ENCODE measurements around the gene FOXP1.
"Not testable (repeated sequence)": the region's sequence is repeated elsewhere in the genome, so short reads cannot be mapped to it uniquely, and the experiment has no call there.

The FOXP1 gene

GRCh38 chr3:70996082-70996481 lies 587.4 kb downstream of the FOXP1 start:
- no peak for DNase-seq

GRCh38 chr3:70994644-70995043 lies 588.9 kb downstream of the FOXP1 start:
- no peak for DNase-seq

GRCh38 chr3:70992562-70993204 lies 590.8 kb downstream of the FOXP1 start:
- no peak for DNase-seq

GRCh38 chr3:70992131-70992530 lies 591.4 kb downstream of the FOXP1 start:
- DNase-seq, result no peak

- no peak for DNase-seq
Measured at GRCh38 chr3:70990723-70991122, 592.8 kb downstream of the FOXP1 start.

- DNase-seq, result no peak
Measured at GRCh38 chr3:70990185-70990584, 593.3 kb downstream of the FOXP1 start.

- DNase-seq, result no peak
Measured at GRCh38 chr3:70989174-70989573, 594.4 kb downstream of the FOXP1 start.

- no peak for DNase-seq
Measured at GRCh38 chr3:70988111-70988510, 595.4 kb downstream of the FOXP1 start.

- DNase-seq, result no peak
Measured at GRCh38 chr3:70985572-70985971, 598.0 kb downstream of the FOXP1 start.

GRCh38 chr3:70984776-70985482 lies 598.6 kb downstream of the FOXP1 start:
- no peak for DNase-seq

GRCh38 chr3:70982700-70983140 lies 600.8 kb downstream of the FOXP1 start:
- peak in 22 of 58 donors; percentile 2 to 57 (median 20) for DNase-seq

GRCh38 chr3:70982284-70982683 lies 601.2 kb downstream of the FOXP1 start:
- DNase-seq, result no peak

GRCh38 chr3:70981231-70981880 lies 602.2 kb downstream of the FOXP1 start:
- DNase-seq, result peak in 1 of 58 donors; percentile 4

- DNase-seq, result no peak
Measured at GRCh38 chr3:70980646-70981170, 602.8 kb downstream of the FOXP1 start.

- no peak for DNase-seq
Measured at GRCh38 chr3:70979983-70980645, 603.4 kb downstream of the FOXP1 start.

GRCh38 chr3:70977712-70978111 lies 605.8 kb downstream of the FOXP1 start:
- no peak for DNase-seq

- DNase-seq, result not testable (repeated sequence)
Measured at GRCh38 chr3:70975981-70976380, 607.5 kb downstream of the FOXP1 start.

GRCh38 chr3:70974747-70975146 lies 608.8 kb downstream of the FOXP1 start:
- DNase-seq, result no peak

GRCh38 chr3:70973558-70973957 lies 610.0 kb downstream of the FOXP1 start:
- no peak for DNase-seq

GRCh38 chr3:70972855-70973254 lies 610.7 kb downstream of the FOXP1 start:
- no peak for DNase-seq

- DNase-seq, result no peak
Measured at GRCh38 chr3:70970952-70971351, 612.6 kb downstream of the FOXP1 start.

GRCh38 chr3:70970171-70970570 lies 613.4 kb downstream of the FOXP1 start:
- peak in 1 of 58 donors; percentile 14 for DNase-seq
